GM19193 (cell line): ENCODE measurements around the gene PAX2.

Experiments used
- POLR2A ChIP-seq: IDR thresholded peaks from 4 replicates; pipeline ENCODE4 v1.6.1; 2011; ENCODE audit not compliant: insufficient read depth, insufficient read length; ENCODE audit errors: extremely low read depth

The PAX2 gene

GRCh38 chr10:100831742-100832141, 86.4 kb downstream of the PAX2 start:
- no peak for TF ChIP-seq POLR2A

GRCh38 chr10:100835810-100836209, 90.4 kb downstream of the PAX2 start:
- TF ChIP-seq POLR2A: no peak

GRCh38 chr10:100836891-100837290, 91.5 kb downstream of the PAX2 start:
- no peak for TF ChIP-seq POLR2A

- TF ChIP-seq POLR2A: no peak
Observed at GRCh38 chr10:100837300-100837699, 91.9 kb downstream of the PAX2 start.

GRCh38 chr10:100838986-100839385, 93.6 kb downstream of the PAX2 start:
- no peak for TF ChIP-seq POLR2A

GRCh38 chr10:100841528-100841927, 96.1 kb downstream of the PAX2 start:
- no peak for TF ChIP-seq POLR2A

- TF ChIP-seq POLR2A: no peak
Observed at GRCh38 chr10:100847440-100847839, 102.1 kb downstream of the PAX2 start.

- TF ChIP-seq POLR2A: no peak
Observed at GRCh38 chr10:100848770-100849169, 103.4 kb downstream of the PAX2 start.

- no peak for TF ChIP-seq POLR2A
Observed at GRCh38 chr10:100858261-100858660, 112.9 kb downstream of the PAX2 start.

GRCh38 chr10:100858747-100859483, 113.5 kb downstream of the PAX2 start:
- TF ChIP-seq POLR2A: no peak

GRCh38 chr10:100859484-100859763, 114.0 kb downstream of the PAX2 start:
- TF ChIP-seq POLR2A: no peak

- no peak for TF ChIP-seq POLR2A
Observed at GRCh38 chr10:100863433-100863832, 118.1 kb downstream of the PAX2 start.

- no peak for TF ChIP-seq POLR2A
Observed at GRCh38 chr10:100864036-100864885, 118.9 kb downstream of the PAX2 start.

- TF ChIP-seq POLR2A: no peak
Observed at GRCh38 chr10:100864978-100865377, 119.6 kb downstream of the PAX2 start.

GRCh38 chr10:100866010-100866409, 120.6 kb downstream of the PAX2 start:
- TF ChIP-seq POLR2A: no peak

GRCh38 chr10:100866575-100867098, 121.3 kb downstream of the PAX2 start:
- no peak for TF ChIP-seq POLR2A
